ENCODE measurements around the gene RIOK3.

The RIOK3 gene

DNA sequence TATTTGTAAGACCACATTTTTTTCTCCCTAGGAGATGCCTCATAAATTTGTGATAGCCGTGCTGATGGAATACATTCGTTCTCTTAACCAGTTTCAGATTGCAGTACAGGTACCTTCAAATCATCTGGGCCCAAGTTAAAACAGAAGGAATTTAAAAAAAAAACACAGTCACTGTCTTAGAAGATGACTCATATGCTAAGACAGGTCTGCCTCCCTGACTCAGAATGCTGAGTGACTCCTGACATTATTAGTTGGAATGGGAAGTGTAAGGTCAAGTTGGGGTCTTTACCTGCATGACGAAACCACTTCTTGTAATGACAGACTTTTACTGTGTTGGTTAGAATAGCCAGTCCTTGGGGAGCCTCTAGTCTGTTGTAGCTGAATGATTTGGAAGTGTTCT, 76.5 kb downstream of the RIOK3 start:
- DNase-seq (ENCODE audit: low read depth in 3 of 3) = no peak

DNA sequence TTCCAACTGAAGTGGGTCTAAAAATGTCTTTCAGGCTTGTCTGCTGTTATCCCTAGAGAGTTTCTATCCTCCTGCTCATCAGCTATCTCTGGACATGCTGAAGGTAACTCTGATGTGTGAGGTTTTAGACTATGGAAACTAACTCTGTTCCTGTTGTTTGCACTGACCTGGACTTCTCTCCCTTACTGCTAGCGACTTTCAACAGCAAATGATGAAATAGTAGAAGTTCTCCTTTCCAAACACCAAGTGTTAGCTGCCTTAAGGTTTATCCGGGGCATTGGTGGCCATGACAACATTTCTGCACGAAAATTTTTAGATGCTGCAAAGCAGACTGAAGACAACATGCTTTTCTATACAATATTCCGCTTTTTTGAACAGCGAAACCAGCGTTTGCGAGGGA, 77.1 kb downstream of the RIOK3 start:
- no peak for DNase-seq (ENCODE audit: low read depth in 3 of 3)

DNA sequence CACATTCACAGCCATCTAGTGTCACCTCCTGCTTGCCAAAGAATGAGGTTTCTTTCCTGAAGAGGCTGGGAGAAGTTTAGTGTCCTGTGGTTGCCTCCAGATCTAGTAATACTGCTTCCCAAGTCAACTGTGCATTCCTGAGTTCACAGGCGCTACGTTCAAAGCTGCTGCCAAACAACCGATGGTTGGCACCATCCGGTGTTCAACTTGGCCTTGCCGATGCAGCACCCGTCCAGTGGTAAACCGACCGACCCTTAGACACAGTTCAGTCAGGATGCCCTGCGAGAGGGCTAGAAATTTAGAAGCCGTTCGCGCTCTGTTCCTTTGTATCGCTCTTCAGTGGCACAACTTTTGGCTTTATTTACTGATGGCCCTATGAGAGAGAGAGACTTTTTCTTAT, 78.8 kb downstream of the RIOK3 start:
- no peak for DNase-seq (ENCODE audit: low read depth in 3 of 3)
